Fibroblast of the aortic adventitia (primary cell): ENCODE results near the gene UXT. TPM values are rescaled to one million over a fixed set of nuclear protein-coding genes. Genes with fewer than 3 reads are reported as not detected.
"Not testable (repeated sequence)": the region's sequence is repeated elsewhere in the genome, so short reads cannot be mapped to it uniquely, and the experiment has no call there.

ENCODE experiments used
- DNase-seq: peaks from one replicate; pipeline ENCODE4 v3.0.0-alpha.2; 2010; ENCODE audit warnings: low read depth
- H3K4me3 ChIP-seq: 2 replicates; pipeline ENCODE4 v1.5.1; 2011; ENCODE audit warnings: low read depth, mild to moderate bottlenecking, control low read depth, low read length, moderate library complexity
- total RNA-seq: library from RNA; depleted of rRNA; stranded (reverse); fragments of >200 nt; gene quantifications from 2 replicates; pipeline ENCODE4 v1.2.3, GENCODE V29; 2012; ENCODE audit warnings: low replicate concordance
- TF ChIP-seq, protein P1 (sequence below): IDR thresholded peaks from 2 replicates; pipeline ENCODE4 v1.5.1; 2011; ENCODE audit warnings: mild to moderate bottlenecking, low read length, control low read depth, inconsistent platforms; ENCODE audit not compliant: insufficient read depth

Gene UXT
- total RNA-seq, 1 donor, result 151 TPM

DNA sequence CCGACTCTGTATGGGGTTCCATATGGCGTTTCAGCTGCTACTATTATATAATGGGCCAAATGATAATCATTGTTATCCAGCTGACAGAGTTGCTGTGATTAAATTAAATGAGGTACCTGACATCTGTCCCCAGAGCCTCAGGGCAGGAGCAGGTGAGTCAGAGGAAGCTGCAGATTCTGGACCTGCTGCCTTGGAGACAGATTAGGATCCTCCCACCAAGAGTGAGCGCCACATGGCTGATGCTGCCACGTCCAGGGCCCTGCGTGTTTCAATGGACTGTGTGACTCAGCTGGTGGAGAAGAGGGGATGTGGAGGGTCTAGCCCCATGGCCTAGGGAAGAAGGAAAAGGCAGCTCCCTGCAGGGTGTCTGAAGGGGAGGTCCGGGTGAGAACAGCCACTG lies 28.3 kb upstream of the UXT start:
- no peak overlapping the region for H3K4me3 ChIP-seq
- TF ChIP-seq, protein P1, sequence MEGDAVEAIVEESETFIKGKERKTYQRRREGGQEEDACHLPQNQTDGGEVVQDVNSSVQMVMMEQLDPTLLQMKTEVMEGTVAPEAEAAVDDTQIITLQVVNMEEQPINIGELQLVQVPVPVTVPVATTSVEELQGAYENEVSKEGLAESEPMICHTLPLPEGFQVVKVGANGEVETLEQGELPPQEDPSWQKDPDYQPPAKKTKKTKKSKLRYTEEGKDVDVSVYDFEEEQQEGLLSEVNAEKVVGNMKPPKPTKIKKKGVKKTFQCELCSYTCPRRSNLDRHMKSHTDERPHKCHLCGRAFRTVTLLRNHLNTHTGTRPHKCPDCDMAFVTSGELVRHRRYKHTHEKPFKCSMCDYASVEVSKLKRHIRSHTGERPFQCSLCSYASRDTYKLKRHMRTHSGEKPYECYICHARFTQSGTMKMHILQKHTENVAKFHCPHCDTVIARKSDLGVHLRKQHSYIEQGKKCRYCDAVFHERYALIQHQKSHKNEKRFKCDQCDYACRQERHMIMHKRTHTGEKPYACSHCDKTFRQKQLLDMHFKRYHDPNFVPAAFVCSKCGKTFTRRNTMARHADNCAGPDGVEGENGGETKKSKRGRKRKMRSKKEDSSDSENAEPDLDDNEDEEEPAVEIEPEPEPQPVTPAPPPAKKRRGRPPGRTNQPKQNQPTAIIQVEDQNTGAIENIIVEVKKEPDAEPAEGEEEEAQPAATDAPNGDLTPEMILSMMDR, result no peak
- DNase-seq, result no peak

DNA sequence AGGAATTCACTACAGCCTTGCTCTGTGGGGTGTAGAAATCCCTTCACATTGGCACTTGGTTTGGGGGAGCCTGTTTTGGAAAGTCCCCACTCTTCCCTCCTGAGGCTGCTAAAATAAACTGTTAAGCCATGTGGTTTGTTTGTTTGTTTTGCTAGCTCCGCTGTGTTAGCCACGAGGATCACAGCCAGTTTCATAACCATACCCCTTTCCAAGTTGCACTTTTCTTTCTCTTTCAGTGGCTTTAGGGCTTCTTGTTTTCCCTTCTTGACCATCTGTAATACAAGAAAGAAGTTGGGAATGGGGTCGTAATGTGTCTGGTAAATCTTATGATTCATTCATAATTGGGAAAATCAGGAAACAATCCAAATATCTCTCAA lies 24.8 kb upstream of the UXT start:
- DNase-seq, result no peak
- no peak overlapping the region for H3K4me3 ChIP-seq

DNA sequence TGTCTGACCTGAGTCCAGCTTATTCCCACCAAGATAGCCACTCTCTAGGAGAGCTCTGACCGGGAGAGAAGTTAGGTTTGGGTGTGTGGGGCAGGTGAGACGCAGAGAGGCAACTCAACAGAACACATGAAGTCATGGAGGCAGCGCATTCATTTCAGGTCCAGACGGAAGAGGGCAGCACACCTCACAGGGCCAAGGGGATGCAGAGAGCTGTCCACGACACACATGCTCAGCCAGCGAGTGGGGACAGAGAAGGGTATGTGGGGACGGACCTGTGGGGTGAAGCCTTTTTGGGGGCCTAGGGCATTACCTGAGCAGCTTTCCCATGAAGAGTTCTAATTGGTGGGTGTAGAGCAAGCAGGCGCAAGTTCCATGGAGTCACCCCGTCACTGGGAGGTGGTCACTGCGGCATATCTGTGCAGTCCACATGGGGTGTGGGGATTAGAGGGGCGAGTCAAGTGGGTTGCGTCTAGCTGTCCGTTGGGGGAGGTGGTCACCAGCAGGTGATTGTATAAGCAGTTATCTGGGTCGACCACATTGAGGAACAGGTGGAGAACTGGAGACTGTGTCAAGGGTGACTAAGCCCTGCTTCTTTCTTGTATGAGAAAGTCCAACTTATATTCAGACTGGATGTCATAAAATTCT lies 24.3 kb upstream of the UXT start:
- no peak overlapping the region for H3K4me3 ChIP-seq
- TF ChIP-seq, protein P1, result no peak
- no peak for DNase-seq

More for the DNA sequence above, 24.8 kb upstream of the UXT start:
- TF ChIP-seq, protein P1, result no peak

DNA sequence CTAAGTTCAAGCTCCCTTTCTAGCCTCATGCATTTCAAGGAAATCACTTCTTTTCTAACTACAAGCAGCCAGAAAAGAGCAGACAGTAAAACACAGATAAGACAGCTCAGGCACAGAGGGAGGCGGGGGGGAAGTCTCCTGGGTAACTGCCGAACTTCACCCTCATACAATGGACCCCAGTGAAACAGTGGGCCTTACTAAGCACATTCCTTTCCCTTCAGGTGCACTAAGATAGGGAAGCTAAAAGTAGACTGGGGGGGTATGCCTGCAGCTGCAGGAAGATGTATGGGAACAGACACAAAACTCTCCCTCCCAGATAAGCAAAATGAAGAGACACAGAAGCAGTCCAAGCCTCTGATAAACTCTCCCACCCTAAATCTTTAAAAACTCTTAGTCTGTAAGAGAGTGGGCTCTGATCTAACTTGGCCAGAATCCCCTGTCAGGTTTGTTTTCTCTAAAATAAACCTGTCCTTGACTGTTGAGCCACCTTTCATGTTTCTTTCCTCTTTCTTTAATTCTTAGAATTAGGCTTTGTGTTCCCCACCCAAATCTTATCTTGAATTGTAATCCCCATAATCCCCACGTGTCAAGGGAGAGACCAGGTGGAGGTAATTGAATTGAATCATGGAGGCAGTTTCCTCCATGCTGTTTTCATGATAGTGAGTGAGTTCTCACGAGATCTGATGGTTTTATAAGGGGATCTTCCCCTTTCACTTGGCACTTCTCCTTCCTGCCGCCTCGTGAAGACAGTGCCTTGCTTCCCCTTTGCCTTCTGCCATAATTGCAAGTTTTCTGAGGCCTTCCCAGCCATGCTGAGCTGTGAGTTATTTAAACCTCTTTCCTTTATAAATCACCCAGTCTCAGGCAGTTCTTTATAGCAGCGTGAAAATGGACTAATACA lies 17.2 kb upstream of the UXT start:
- not testable (repeated sequence) for H3K4me3 ChIP-seq, DNase-seq

DNA sequence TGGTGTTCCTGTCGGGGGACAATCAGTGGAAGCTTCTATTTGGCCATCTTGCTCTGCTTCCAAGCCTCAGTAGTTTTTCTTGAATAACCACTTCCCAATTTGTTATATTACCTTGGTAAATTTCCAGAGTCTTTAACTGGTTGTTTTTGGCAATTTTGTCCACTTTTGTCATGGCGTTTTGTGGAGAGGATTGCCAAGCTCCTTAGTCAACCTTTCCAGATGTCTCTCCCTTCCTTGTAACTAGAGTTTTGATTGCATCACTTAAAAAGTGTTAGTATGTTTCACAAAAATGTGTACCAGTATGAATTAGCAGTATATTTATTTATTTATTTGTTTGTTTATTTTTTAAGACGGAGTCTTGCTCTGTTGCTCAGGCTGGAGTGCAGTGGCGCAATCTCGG lies 15.8 kb upstream of the UXT start:
- H3K4me3 ChIP-seq, result no peak overlapping the region
- DNase-seq, result peak; percentile 31
- TF ChIP-seq, protein P1, result no peak

DNA sequence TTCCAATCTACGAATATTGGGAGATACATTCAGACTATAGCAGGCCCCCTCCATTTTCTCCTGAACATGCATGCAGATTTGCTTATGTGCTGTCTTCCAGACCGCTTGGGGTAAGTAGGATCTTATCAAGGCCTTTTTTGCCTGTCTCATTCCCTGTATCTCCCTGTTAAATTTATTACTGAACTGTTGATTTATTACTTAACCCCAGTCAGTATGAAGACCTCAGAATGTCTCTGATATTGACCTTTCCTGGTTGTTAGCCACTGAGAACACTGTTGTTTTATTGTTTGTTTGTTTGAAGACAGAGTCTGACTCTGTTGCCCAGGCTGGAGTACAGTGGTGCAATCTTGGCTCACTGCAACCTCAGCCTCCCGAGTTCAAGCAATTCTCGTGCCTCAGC lies 6.8 kb upstream of the UXT start:
- DNase-seq, H3K4me3 ChIP-seq: not testable (repeated sequence)

DNA sequence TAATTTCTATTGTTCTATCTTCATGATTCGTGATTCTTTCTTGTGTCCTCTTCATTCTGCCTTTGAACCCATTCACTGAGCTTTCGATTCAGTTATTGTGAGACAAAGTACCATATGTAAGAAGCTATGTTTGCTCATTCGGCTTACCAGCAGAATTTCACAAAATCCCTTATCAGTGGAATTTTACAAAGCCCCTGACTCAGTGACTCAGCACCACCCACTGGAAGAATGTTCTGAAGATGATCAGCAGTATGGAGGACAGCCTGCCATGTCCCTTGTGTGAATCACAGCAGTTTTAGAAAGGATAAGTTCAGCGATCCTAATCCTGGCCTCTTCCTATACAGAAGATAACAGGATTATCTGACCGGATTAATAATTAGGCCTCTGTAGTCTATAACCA lies 5.8 kb upstream of the UXT start:
- DNase-seq, result peak; percentile 30
- H3K4me3 ChIP-seq, result no peak overlapping the region
- TF ChIP-seq, protein P1, result no peak

DNA sequence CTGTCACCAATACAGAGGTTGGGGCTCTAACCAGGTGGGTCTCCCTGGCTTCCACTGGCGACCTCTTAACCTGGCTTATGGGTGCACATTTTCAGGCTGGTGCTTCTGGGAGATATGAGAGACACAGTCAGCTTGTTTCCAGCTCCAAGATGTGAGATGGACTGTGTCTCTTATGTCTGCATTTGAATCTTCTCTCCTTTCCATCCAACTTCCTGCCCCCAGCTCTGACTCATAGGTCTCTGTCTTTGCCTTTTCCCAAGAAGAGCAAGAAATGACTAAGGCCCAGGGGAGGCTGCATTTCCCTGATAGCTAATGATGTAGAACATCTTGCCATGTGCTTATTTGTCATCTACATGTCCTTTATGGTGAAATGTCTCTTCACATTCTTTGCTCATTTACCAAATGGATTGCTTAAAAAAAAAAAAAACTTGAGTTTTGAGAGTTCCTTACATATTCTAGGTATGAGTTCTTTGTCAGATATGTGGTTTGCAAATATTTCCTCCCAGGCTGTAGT lies 3.2 kb upstream of the UXT start:
- TF ChIP-seq, protein P1, result no peak
- H3K4me3 ChIP-seq, result no peak overlapping the region
- DNase-seq, result peak; percentile 78
